GM12878 (cell line): ENCODE results near the gene TMC6. TPM values are rescaled to one million over a fixed set of nuclear protein-coding genes. Genes with fewer than 3 reads are reported as not detected.

Source experiments
- ATAC-seq: fragments of 200-7000 bp; cut with Tn5 transposase; 3 replicates; pipeline ENCODE4 v1.9.1; 2020; ENCODE audit warnings: mild to moderate bottlenecking, moderate library complexity
- BruUV-seq: library from RNA; stranded (reverse); fragments of 400-500 nt; replicated peaks from 2 replicates; lab custom pipeline; 2021; lab: Mats Ljungman, UMichigan
- CTCF ChIA-PET: fragments of 300-600 bp; sonication (Branson Sonifier 250); formaldehyde crosslinking; extraction: SDS; loops from one replicate; lab custom pipeline; 2021; ENCODE audit warnings: inconsistent platforms; lab: Yijun Ruan, JAX
- POLR2A ChIA-PET: fragments of 350-600 bp; formaldehyde crosslinking; extraction: SDS; loops from one replicate; lab custom pipeline; 2021; ENCODE audit warnings: inconsistent platforms; lab: Charles Lee
- RAD21 ChIA-PET: fragments of 300-600 bp; sonication (Branson Sonifier 250); formaldehyde crosslinking; loops from one replicate; lab custom pipeline; 2023; ENCODE audit warnings: antibody characterized with exemption; ENCODE audit not compliant: unreplicated experiment; lab: Charles Lee
- SMC1A ChIA-PET: fragments of 300-600 bp; sonication (Branson Sonifier 250); formaldehyde crosslinking; loops from one replicate; lab custom pipeline; 2023; ENCODE audit not compliant: unreplicated experiment, uncharacterized antibody; lab: Charles Lee
- DNase-seq: peaks from one replicate; pipeline ENCODE4 v3.0.0-alpha.2; 2011; ENCODE audit warnings: low read depth, low spot score
- FAIRE-seq: peaks from 3 replicates; lab custom pipeline; 2011; peaks lifted over from hg19 to GRCh38; lab: Jason Lieb, UNC
- H2AFZ ChIP-seq: 2 replicates; pipeline ENCODE4 v1.6.0; 2011; ENCODE audit warnings: low read depth, low read length, control low read depth; ENCODE audit not compliant: control insufficient read depth
- H3K27ac ChIP-seq: 2 replicates; pipeline ENCODE4 v1.5.1; 2011; ENCODE audit warnings: control low read depth; ENCODE audit not compliant: control insufficient read depth, insufficient read depth
- H3K27me3 ChIP-seq, 2 experiments: replicated peaks in 1 of 2; 2 replicates each; pipeline versions ENCODE4 v1.6.0 to v1.6.1; 2011; ENCODE audit warnings: low read length in 1 of 2; ENCODE audit not compliant: control insufficient read depth in 2 of 2, insufficient read depth in 2 of 2
- H3K36me3 ChIP-seq, 2 experiments: 2 replicates each; pipeline ENCODE4 v1.5.1; 2011; ENCODE audit warnings: low read length in 1 of 2; ENCODE audit not compliant: control insufficient read depth in 2 of 2, insufficient read depth in 2 of 2
- H3K4me1 ChIP-seq: 2 replicates; pipeline ENCODE4 v1.6.1; 2011; ENCODE audit warnings: mild to moderate bottlenecking, low read length, moderate library complexity, mixed read lengths; ENCODE audit not compliant: control insufficient read depth, insufficient read depth
- H3K4me2 ChIP-seq: 2 replicates; pipeline ENCODE4 v1.6.0; 2011; ENCODE audit warnings: control low read depth; ENCODE audit not compliant: control insufficient read depth, insufficient read depth
- H3K4me3 ChIP-seq: fragments of 200-600 bp; sonication (generic); 2 replicates; pipeline ENCODE4 v1.5.1; 2016
- H3K79me2 ChIP-seq: 2 replicates; pipeline ENCODE4 v1.6.0; 2011; ENCODE audit warnings: low read length; ENCODE audit not compliant: control insufficient read depth, insufficient read depth
- H3K9ac ChIP-seq: 2 replicates; pipeline ENCODE4 v1.8.0; 2011; ENCODE audit warnings: low read length, control low read depth, mixed read lengths; ENCODE audit not compliant: control insufficient read depth, insufficient read depth
- H3K9me3 ChIP-seq: replicated peaks from 3 replicates; pipeline ENCODE4 v1.5.1; 2011; ENCODE audit warnings: mild to moderate bottlenecking, low read length; ENCODE audit not compliant: control insufficient read depth, insufficient read depth
- H4K20me1 ChIP-seq: 2 replicates; pipeline ENCODE4 v1.6.0; 2011; ENCODE audit not compliant: control insufficient read depth, insufficient read depth
- BACH1 ChIP-seq: fragments of 450-650 bp; IDR thresholded peaks from 2 replicates; pipeline ENCODE4 v1.6.1; 2017; ENCODE audit warnings: mild to moderate bottlenecking, borderline replicate concordance
- FOXM1 ChIP-seq: IDR thresholded peaks from 2 replicates; pipeline ENCODE4 v1.6.1; 2012; ENCODE audit warnings: low read depth, mild to moderate bottlenecking, inconsistent platforms, low read length, moderate library complexity
- KAT2A ChIP-seq: conservative IDR thresholded peaks from 2 replicates; pipeline ENCODE4 v1.6.1; 2011; ENCODE audit warnings: low read depth, low read length; ENCODE audit not compliant: control insufficient read depth
- NFXL1 ChIP-seq: fragments of 450-650 bp; IDR thresholded peaks from 2 replicates; pipeline ENCODE4 v1.6.1; 2017; ENCODE audit warnings: antibody characterized with exemption, mild to moderate bottlenecking, borderline replicate concordance
- RBBP5 ChIP-seq: fragments of 200-600 bp; sonication (generic); conservative IDR thresholded peaks from 2 replicates; pipeline ENCODE4 v1.6.1; 2016
- RFX5 ChIP-seq: IDR thresholded peaks from 2 replicates; pipeline ENCODE4 v1.6.1; 2011; ENCODE audit warnings: low read depth, low read length, improper control_type of control experiment
- RUNX3 ChIP-seq: IDR thresholded peaks from 2 replicates; pipeline ENCODE4 v1.6.1; 2012; ENCODE audit warnings: low read length, inconsistent platforms
- SPI1 ChIP-seq: IDR thresholded peaks from 2 replicates; pipeline ENCODE4 v1.6.1; 2011; ENCODE audit warnings: low read depth, mild to moderate bottlenecking, low read length, moderate library complexity, borderline replicate concordance; ENCODE audit not compliant: insufficient read depth
- WGBS: methylation state at CpG from one replicate; pipeline ENCODE4 v1.1.6; 2016; ENCODE audit warnings: low lambda C conversion rate; ENCODE audit not compliant: insufficient replicate concordance, insufficient coverage; ENCODE audit errors: missing lambda C conversion rate; 5-methylcytosine and 5-hydroxymethylcytosine counted together
- in situ Hi-C: fragments of 300-500 bp; cut with MboI; formaldehyde crosslinking; loops from 9 replicates; pipeline ENCODE4 v1.14.3; 2018; ENCODE audit warnings: mixed read lengths
- intact Hi-C: fragments of 100-400 bp; cut with micrococcal nuclease; formaldehyde crosslinking; loops from one replicate; pipeline ENCODE4 v1.14.2; 2022; ENCODE audit not compliant: unreplicated experiment
- polyA plus RNA-seq, 11 experiments: library from polyadenylated mRNA; depleted of rRNA in 4 of 11; unstranded in 6 of 11; stranded (reverse) in 5 of 11; fragments of >200 nt; fragmentation: Nextera tagmentation in 4 of 11; fragmentation: Illumina TruSeq in 1 of 11; extraction: Ambion mirVana in 4 of 11; extraction: Trizol in 1 of 11; gene quantifications; 1 replicate in 1 of 11; 2 replicates in 10 of 11; pipeline versions ENCODE4 v1.2.1 to v1.2.3, GENCODE V29; 2011 to 2016; ENCODE audit warnings: inconsistent platforms in 2 of 11, missing spikeins in 2 of 11, low read depth in 1 of 11
- total RNA-seq, 4 experiments: library from RNA; depleted of rRNA in 3 of 4; stranded (reverse); fragments of >200 nt in 3 of 4; fragmentation: Illumina TruSeq in 1 of 4; extraction: Trizol in 1 of 4; gene quantifications; 2 replicates each; pipeline versions ENCODE4 v1.2.1 to v1.2.3, GENCODE V29; 2013 to 2021
- TF ChIP-seq, protein P1 (sequence below): IDR thresholded peaks from 2 replicates; pipeline ENCODE4 v1.6.1; 2012; ENCODE audit warnings: improper control_type of control experiment, low read depth, low read length; ENCODE audit not compliant: insufficient replicate concordance
- TF ChIP-seq, protein P2 (sequence below): IDR thresholded peaks from 2 replicates; pipeline ENCODE4 v1.6.1; 2012; ENCODE audit warnings: low read depth, low read length, improper control_type of control experiment

Gene TMC6
- total and polyA plus RNA-seq, 10 of the 15 experiments (the other 5 are each of a cell fraction or from before 2014, with no cell fraction given): 1.9 to 232 (median 60.6) TPM

DNA sequence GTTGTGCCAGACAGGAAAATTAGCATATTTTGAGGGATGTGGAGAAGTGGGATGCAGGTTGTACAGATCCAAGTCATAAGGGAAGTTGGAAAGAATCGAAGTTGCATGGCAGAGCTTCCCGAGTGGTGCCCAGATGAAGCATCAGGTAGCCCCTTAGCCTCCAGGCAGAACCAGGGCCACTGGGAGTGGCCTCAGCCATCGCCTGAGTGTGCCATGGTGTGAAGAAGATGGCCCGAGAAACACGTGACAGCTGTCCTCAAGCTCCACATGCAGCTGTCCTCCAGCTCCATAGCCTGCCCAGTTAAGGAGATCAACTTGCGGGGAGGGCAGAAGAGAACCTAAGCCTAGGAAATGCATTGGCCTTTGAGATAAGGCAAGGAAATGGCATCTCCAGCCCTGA lies 33.5 kb downstream of the TMC6 start:
- H4K20me1 ChIP-seq: no peaks in the 10 kb centered on the region
- ChIA-PET POLR2A (interaction anchor here (0.6 kb wide), 1 partner anchor 21 kb away, joined by 4 read pairs; no protein-coding TSS in a partner anchor), RAD21 (interaction anchor here (1.1 kb wide), 1 partner anchor 10 kb away, joined by 3 read pairs; no protein-coding TSS in a partner anchor), CTCF (interaction anchor here (1.1 to 3.7 kb wide), 2 partner anchors 10 to 72 kb away, joined by 3 to 16 read pairs; no protein-coding TSS in a partner anchor), SMC1A (interaction anchor here (0.6 to 1.3 kb wide), 2 partner anchors 10 to 64 kb away, joined by 3 to 6 read pairs; no protein-coding TSS in a partner anchor)
- FAIRE-seq (no peak), DNase-seq (no peak), ATAC-seq (no peak)
- TF ChIP-seq RFX5: no peak
- no peak overlapping the region for H3K4me3 ChIP-seq
- H3K4me1 ChIP-seq: no peaks in the 10 kb centered on the region
- BruUV-seq: no TSS peak
- in situ Hi-C loops: no loop called here
- H3K79me2 ChIP-seq: no peaks in the 10 kb centered on the region
- H3K36me3 ChIP-seq: peaks cover 5 to 8% of the 10 kb centered on the region in 2 experiments; a peak in 2 of 4 replicates
- no peak overlapping the region for H3K9ac ChIP-seq
- H3K4me2 ChIP-seq: no peak overlapping the region
- no peaks in the 10 kb centered on the region for H3K27me3 ChIP-seq
- no peak overlapping the region for H3K27ac ChIP-seq
- intact Hi-C loops: no loop called here
- WGBS: 65% methylated on average over 6 of the region's 6 CpGs
- no peak overlapping the region for H2AFZ ChIP-seq
- H3K9me3 ChIP-seq: no peaks in the 10 kb centered on the region; the same call in 2 of the 3 replicates

DNA sequence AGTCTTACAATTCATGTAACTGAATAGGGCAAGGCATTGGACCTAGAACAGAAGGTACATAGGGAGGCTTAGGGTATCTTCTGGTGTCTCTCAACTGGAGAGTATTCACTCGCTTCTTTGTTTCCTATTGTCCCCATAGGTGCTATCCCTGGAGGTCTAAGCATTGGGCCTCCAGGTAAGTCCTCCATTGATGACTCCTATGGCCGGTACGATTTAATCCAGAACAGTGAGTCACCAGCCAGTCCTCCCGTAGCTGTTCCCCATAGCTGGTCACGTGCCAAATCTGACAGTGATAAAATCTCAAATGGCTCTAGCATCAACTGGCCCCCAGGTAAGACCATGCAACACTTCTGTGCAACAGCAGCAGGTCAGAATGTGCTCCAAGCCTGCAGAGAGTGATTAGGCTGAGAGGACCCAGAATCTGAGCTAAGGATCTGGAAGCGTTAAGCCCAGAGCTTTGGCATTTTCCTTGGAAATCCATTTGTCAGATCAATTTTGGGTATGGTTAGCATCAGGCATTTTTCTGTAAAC lies 35.7 kb downstream of the TMC6 start:
- in situ Hi-C loops: no loop called here
- CTCF ChIA-PET: interaction anchor here (1.1 to 3.4 kb wide), 4 partner anchors 8 to 158 kb away, joined by 3 to 20 read pairs (median 5); no protein-coding TSS in a partner anchor
- TF ChIP-seq NFXL1 (no peak), KAT2A (no peak), SPI1 (no peak), BACH1 (no peak), RBBP5 (no peak), FOXM1 (no peak), RUNX3 (no peak)
- TF ChIP-seq, protein P1, sequence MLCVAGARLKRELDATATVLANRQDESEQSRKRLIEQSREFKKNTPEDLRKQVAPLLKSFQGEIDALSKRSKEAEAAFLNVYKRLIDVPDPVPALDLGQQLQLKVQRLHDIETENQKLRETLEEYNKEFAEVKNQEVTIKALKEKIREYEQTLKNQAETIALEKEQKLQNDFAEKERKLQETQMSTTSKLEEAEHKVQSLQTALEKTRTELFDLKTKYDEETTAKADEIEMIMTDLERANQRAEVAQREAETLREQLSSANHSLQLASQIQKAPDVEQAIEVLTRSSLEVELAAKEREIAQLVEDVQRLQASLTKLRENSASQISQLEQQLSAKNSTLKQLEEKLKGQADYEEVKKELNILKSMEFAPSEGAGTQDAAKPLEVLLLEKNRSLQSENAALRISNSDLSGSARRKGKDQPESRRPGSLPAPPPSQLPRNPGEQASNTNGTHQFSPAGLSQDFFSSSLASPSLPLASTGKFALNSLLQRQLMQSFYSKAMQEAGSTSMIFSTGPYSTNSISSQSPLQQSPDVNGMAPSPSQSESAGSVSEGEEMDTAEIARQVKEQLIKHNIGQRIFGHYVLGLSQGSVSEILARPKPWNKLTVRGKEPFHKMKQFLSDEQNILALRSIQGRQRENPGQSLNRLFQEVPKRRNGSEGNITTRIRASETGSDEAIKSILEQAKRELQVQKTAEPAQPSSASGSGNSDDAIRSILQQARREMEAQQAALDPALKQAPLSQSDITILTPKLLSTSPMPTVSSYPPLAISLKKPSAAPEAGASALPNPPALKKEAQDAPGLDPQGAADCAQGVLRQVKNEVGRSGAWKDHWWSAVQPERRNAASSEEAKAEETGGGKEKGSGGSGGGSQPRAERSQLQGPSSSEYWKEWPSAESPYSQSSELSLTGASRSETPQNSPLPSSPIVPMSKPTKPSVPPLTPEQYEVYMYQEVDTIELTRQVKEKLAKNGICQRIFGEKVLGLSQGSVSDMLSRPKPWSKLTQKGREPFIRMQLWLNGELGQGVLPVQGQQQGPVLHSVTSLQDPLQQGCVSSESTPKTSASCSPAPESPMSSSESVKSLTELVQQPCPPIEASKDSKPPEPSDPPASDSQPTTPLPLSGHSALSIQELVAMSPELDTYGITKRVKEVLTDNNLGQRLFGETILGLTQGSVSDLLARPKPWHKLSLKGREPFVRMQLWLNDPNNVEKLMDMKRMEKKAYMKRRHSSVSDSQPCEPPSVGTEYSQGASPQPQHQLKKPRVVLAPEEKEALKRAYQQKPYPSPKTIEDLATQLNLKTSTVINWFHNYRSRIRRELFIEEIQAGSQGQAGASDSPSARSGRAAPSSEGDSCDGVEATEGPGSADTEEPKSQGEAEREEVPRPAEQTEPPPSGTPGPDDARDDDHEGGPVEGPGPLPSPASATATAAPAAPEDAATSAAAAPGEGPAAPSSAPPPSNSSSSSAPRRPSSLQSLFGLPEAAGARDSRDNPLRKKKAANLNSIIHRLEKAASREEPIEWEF: no peak
- TF ChIP-seq, protein P2, sequence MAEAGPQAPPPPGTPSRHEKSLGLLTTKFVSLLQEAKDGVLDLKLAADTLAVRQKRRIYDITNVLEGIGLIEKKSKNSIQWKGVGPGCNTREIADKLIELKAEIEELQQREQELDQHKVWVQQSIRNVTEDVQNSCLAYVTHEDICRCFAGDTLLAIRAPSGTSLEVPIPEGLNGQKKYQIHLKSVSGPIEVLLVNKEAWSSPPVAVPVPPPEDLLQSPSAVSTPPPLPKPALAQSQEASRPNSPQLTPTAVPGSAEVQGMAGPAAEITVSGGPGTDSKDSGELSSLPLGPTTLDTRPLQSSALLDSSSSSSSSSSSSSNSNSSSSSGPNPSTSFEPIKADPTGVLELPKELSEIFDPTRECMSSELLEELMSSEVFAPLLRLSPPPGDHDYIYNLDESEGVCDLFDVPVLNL: no peak

More for the DNA sequence above, 35.7 kb downstream of the TMC6 start:
- Histone ChIP-seq H3K4me1 (no peaks in the 10 kb centered on the region), H3K9me3 (no peaks in the 10 kb centered on the region), H3K27me3 (no peaks in the 10 kb centered on the region), H2AFZ (no peak overlapping the region), H3K27ac (no peak overlapping the region), H3K9ac (no peak overlapping the region), H4K20me1 (no peaks in the 10 kb centered on the region), H3K4me3 (no peak overlapping the region), H3K4me2 (no peak overlapping the region), H3K79me2 (no peaks in the 10 kb centered on the region), H3K36me3 (peaks cover 5 to 9% of the 10 kb centered on the region in 2 experiments; a peak in 3 of 4 replicates)
- ChIA-PET RAD21 (interaction anchor here (3.7 kb wide), 1 partner anchor 73 kb away, joined by 15 read pairs; no protein-coding TSS in a partner anchor), POLR2A (interaction anchor here (0.5 kb wide), 1 partner anchor 184 kb away, joined by 3 read pairs; no protein-coding TSS in a partner anchor), SMC1A (interaction anchor here (1.8 to 2.3 kb wide), 2 partner anchors 10 to 42 kb away, joined by 4 to 7 read pairs; no protein-coding TSS in a partner anchor)
- 66% methylated on average over 6 of the region's 6 CpGs for WGBS
- DNase-seq (no peak), ATAC-seq (no peak), FAIRE-seq (no peak)
- intact Hi-C loops: no loop called here
- no TSS peak for BruUV-seq
